A549 (cell line): ENCODE results near the gene APOBEC3C. TPM values are rescaled to one million over a fixed set of nuclear protein-coding genes. Genes with fewer than 3 reads are reported as not detected.

ENCODE experiments used
- ATAC-seq, 2 experiments: fragments of 200-7000 bp in 1 of 2; fragments of >200 bp in 1 of 2; cut with Nextera tagmentation in 1 of 2; cut with Tn5 transposase in 1 of 2; 3 replicates each; pipeline versions ENCODE4 v1.8.0 to v1.9.1; 2018 to 2020; ENCODE audit warnings: mild to moderate bottlenecking in 1 of 2, moderate library complexity in 1 of 2
- CTCF ChIA-PET: fragments of 300-600 bp; sonication (Branson Sonifier 250); formaldehyde crosslinking; extraction: SDS; loops from one replicate; lab custom pipeline; 2021; ENCODE audit warnings: antibody characterized with exemption, inconsistent platforms; lab: Yijun Ruan, JAX
- POLR2A ChIA-PET: fragments of 350-600 bp; formaldehyde crosslinking; extraction: SDS; loops from one replicate; lab custom pipeline; 2021; ENCODE audit warnings: antibody characterized with exemption, inconsistent platforms; lab: Yijun Ruan, JAX
- DNase-seq, 2 experiments: peaks; one replicate each; pipeline versions ENCODE4 v3.0.0 to v3.0.0-alpha.2; 2011 to 2016; ENCODE audit warnings: low read depth in 1 of 2, low spot score in 1 of 2
- FAIRE-seq: peaks from 2 replicates; lab custom pipeline; 2011; peaks lifted over from hg19 to GRCh38; lab: Jason Lieb, UNC
- H3K27ac ChIP-seq, 2 experiments: fragments of >200 bp; sonication (Bioruptor Twin); formaldehyde crosslinking; 3 replicates each; pipeline ENCODE4 v1.5.1; 2016 to 2017
- H3K4me1 ChIP-seq: fragments of >200 bp; sonication (Bioruptor Twin); formaldehyde crosslinking; 3 replicates; pipeline ENCODE4 v1.6.1; 2016
- H3K4me2 ChIP-seq: fragments of >200 bp; sonication (Bioruptor Twin); formaldehyde crosslinking; 3 replicates; pipeline ENCODE4 v1.6.1; 2016
- H3K4me3 ChIP-seq: fragments of >200 bp; sonication (Bioruptor Twin); formaldehyde crosslinking; 3 replicates; pipeline ENCODE4 v1.5.1; 2016
- H3K9me3 ChIP-seq: fragments of >200 bp; sonication (Bioruptor Twin); formaldehyde crosslinking; 3 replicates; pipeline ENCODE4 v1.6.1; 2016
- BHLHE40 ChIP-seq: IDR thresholded peaks from 2 replicates; pipeline ENCODE4 v1.6.1; 2012; ENCODE audit warnings: low read depth, low read length, inconsistent platforms
- CBX2 ChIP-seq: fragments of 200-600 bp; sonication (generic); IDR thresholded peaks from 2 replicates; pipeline ENCODE4 v1.6.1; 2016; ENCODE audit warnings: low read depth, mild to moderate bottlenecking, borderline replicate concordance
- CHD4 ChIP-seq: fragments of 200-600 bp; sonication (generic); IDR thresholded peaks from 2 replicates; pipeline ENCODE4 v1.6.1; 2016; ENCODE audit warnings: antibody characterized with exemption, mild to moderate bottlenecking, borderline replicate concordance
- FOXS1 ChIP-seq: fragments of 250-450 bp; sonication (Bioruptor Pico); IDR thresholded peaks from 2 replicates; pipeline ENCODE4 v1.5.0; 2020; ENCODE audit warnings: mild to moderate bottlenecking, moderate library complexity
- GATA3 ChIP-seq: IDR thresholded peaks from 2 replicates; pipeline ENCODE4 v1.6.1; 2012; ENCODE audit warnings: borderline replicate concordance
- JUN ChIP-seq, 2 experiments: fragments of >200 bp; sonication (Bioruptor Twin); formaldehyde crosslinking; IDR thresholded peaks; 2 replicates in 1 of 2; 3 replicates in 1 of 2; pipeline ENCODE4 v1.6.1; 2016 to 2017
- MAZ ChIP-seq: fragments of 150-350 bp; IDR thresholded peaks from 2 replicates; pipeline ENCODE4 v1.6.1; 2014; ENCODE audit warnings: antibody characterized with exemption, low read depth, low read length, borderline replicate concordance
- NFE2L2 ChIP-seq: fragments of 150-350 bp; conservative IDR thresholded peaks from 2 replicates; pipeline ENCODE4 v1.6.1; 2014; ENCODE audit warnings: low read length
- NPAS2 ChIP-seq: fragments of 250-450 bp; sonication (Bioruptor Pico); IDR thresholded peaks from 2 replicates; pipeline ENCODE4 v1.8.0; 2022; ENCODE audit warnings: mild to moderate bottlenecking, moderate library complexity, borderline replicate concordance
- RAD21 ChIP-seq, 2 experiments: fragments of >200 bp in 1 of 2; sonication (Bioruptor Twin) in 1 of 2; formaldehyde crosslinking in 1 of 2; IDR thresholded peaks in 1 of 2; conservative IDR thresholded peaks in 1 of 2; 2 replicates in 1 of 2; 3 replicates in 1 of 2; pipeline ENCODE4 v1.6.1; 2012 to 2018; ENCODE audit warnings: inconsistent platforms in 1 of 2
- RFX5 ChIP-seq: fragments of 450-650 bp; IDR thresholded peaks from 2 replicates; pipeline ENCODE4 v1.7.1; 2014; ENCODE audit warnings: antibody characterized with exemption, mild to moderate bottlenecking, moderate library complexity
- SMC3 ChIP-seq: fragments of >200 bp; sonication (Bioruptor Twin); formaldehyde crosslinking; IDR thresholded peaks from 3 replicates; pipeline ENCODE4 v1.6.1; 2018; ENCODE audit warnings: inconsistent platforms
- SREBF2 ChIP-seq: fragments of 450-650 bp; IDR thresholded peaks from 2 replicates; pipeline ENCODE4 v1.6.1; 2014; ENCODE audit warnings: mild to moderate bottlenecking, moderate library complexity
- TFCP2L1 ChIP-seq: fragments of 250-450 bp; sonication (Bioruptor Pico); IDR thresholded peaks from 2 replicates; pipeline ENCODE4 v1.5.0; 2021; ENCODE audit warnings: mild to moderate bottlenecking
- ZFP36 ChIP-seq: fragments of 450-650 bp; IDR thresholded peaks from 2 replicates; pipeline ENCODE4 v1.6.1; 2014; ENCODE audit warnings: borderline replicate concordance; ENCODE audit not compliant: partially characterized antibody
- ZSCAN20 ChIP-seq: fragments of 250-450 bp; sonication (Bioruptor Pico); IDR thresholded peaks from 2 replicates; pipeline ENCODE4 v1.8.0; 2022; ENCODE audit warnings: mild to moderate bottlenecking, moderate library complexity
- WGBS: methylation state at CpG from one replicate; pipeline ENCODE4 v1.1.6; 2017; ENCODE audit errors: missing lambda C conversion rate; 5-methylcytosine and 5-hydroxymethylcytosine counted together
- polyA plus RNA-seq, 4 experiments: library from polyadenylated mRNA; depleted of rRNA in 3 of 4; stranded (reverse); fragments of >200 nt; fragmentation: RNase III in 1 of 4; extraction: RNeasy Plus Mini Kit Qiagen cat#74134 plus additional on column Dnase treatment in 1 of 4; gene quantifications; 2 replicates in 3 of 4; 3 replicates in 1 of 4; pipeline ENCODE4 v1.2.3, GENCODE V29; 2011 to 2017
- TF ChIP-seq, protein P1 (sequence below): fragments of >200 bp; sonication (Bioruptor Twin); formaldehyde crosslinking; IDR thresholded peaks from 2 replicates; pipeline ENCODE4 v1.6.1; 2016
- TF ChIP-seq, protein P2 (sequence below): fragments of 450-650 bp; IDR thresholded peaks from 2 replicates; pipeline ENCODE4 v1.6.1; 2014; ENCODE audit warnings: antibody characterized with exemption
- TF ChIP-seq, protein P3 (sequence below): fragments of 200-600 bp; sonication (generic); IDR thresholded peaks from 2 replicates; pipeline ENCODE4 v1.6.1; 2016; ENCODE audit warnings: antibody characterized with exemption, mild to moderate bottlenecking, moderate library complexity
- TF ChIP-seq, protein P4 (sequence below): fragments of 150-350 bp; IDR thresholded peaks from 2 replicates; pipeline ENCODE4 v1.6.1; 2014; ENCODE audit warnings: low read depth, mild to moderate bottlenecking, low read length

The APOBEC3C gene
- polyA plus RNA-seq, 2 of the 4 experiments (the other 2 are of a cell fraction): 15.1 to 31.7 TPM

DNA sequence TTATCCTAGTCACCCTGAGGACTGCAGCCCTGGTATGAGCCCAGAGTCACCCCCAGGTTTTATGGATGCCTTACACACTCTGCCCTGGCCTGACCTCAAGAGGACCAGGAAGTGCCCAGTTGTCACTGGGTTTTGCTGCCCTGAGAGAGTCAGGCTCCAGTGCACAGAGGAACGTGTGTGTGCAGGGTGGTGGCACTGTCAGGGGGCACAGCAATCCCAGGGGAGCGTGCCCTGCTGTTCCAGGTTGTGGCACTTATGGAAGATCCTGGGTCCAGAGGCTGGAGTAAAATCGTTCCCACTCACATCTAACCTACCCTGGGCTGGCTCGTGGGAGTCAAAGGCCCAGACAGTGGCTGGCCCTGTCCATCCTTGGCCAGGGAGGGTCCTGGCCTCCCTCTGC lies 49.1 kb upstream of the APOBEC3C start:
- no peak overlapping the region for H3K4me2 ChIP-seq
- WGBS: no CpG with 5 or more reads among the region's 4 CpGs
- no peak overlapping the region for H3K27ac ChIP-seq
- ChIA-PET CTCF (interaction anchor here (1.5 kb wide), 1 partner anchor 9 kb away, joined by 4 read pairs; no protein-coding TSS in a partner anchor), POLR2A (no interaction called here)
- no peak overlapping the region for H3K4me3 ChIP-seq
- no peak for TF ChIP-seq ZSCAN20
- no peak for DNase-seq
- no peak for FAIRE-seq
- 0 out of 3 replicates have a peak, but pooled peaks cover 4% of the 10 kb centered on the region for H3K4me1 ChIP-seq
- H3K9me3 ChIP-seq: no peaks in the 10 kb centered on the region
- peak in 1 of 2 experiments; percentile 20; a peak in 1 of 6 replicates for ATAC-seq

DNA sequence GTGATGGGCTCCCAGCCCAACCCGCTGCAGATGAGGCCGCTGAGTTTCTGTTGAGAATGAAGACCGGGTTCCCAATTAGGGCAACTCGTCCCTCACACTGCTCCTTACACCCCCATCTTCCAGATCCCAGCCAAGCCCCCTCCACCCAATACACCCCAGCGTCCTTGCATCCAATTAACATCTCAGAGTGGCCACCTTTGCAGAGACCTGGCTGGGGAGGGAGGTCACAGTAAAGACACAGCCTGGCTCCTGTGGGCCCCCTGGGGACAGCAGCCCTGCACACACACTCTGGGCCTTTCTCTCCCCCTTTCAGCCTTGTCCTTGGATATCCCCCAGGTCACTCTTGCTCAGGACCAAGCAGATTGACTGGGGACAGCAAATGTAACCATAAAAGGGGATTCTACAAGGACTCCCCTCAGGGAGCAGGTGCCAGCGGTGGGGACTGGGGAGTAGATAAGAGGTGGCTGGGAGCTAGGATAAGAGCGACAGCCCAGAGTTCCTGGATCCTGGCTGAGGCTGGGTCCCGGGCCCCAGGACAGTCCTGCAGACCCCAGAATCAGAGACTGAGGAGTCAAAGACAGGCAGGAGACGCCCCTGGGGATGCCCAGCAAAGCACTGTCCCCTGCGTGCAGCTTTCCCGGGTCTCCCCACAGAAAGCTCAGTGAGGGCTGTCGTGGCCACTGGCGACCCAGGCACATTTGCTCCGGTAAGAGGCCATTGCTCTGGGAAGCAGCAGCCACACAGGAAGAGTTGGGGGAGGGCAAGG lies 48.3 kb upstream of the APOBEC3C start:
- WGBS: 80% methylated on average over 14 of the region's 14 CpGs
- FAIRE-seq (no peak), DNase-seq (no peak), ATAC-seq (no peak)
- no peak for TF ChIP-seq TFCP2L1
- no peak for TF ChIP-seq JUN (IDR thresholded peaks at IDR 0.05)
- no peak for TF ChIP-seq BHLHE40
- TF ChIP-seq RAD21 (conservative IDR thresholded peaks at IDR 0.05 in 1 of 2, IDR thresholded peaks at IDR 0.05 in 1 of 2): no peak
- TF ChIP-seq, protein P1, sequence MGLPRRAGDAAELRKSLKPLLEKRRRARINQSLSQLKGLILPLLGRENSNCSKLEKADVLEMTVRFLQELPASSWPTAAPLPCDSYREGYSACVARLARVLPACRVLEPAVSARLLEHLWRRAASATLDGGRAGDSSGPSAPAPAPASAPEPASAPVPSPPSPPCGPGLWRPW: no peak
- TF ChIP-seq, protein P2, sequence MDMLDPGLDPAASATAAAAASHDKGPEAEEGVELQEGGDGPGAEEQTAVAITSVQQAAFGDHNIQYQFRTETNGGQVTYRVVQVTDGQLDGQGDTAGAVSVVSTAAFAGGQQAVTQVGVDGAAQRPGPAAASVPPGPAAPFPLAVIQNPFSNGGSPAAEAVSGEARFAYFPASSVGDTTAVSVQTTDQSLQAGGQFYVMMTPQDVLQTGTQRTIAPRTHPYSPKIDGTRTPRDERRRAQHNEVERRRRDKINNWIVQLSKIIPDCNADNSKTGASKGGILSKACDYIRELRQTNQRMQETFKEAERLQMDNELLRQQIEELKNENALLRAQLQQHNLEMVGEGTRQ: no peak
- TF ChIP-seq CBX2: no peak
- TF ChIP-seq RFX5: no peak
- TF ChIP-seq ZFP36: no peak
- TF ChIP-seq SREBF2: no peak
- TF ChIP-seq GATA3: no peak
- TF ChIP-seq, protein P3, sequence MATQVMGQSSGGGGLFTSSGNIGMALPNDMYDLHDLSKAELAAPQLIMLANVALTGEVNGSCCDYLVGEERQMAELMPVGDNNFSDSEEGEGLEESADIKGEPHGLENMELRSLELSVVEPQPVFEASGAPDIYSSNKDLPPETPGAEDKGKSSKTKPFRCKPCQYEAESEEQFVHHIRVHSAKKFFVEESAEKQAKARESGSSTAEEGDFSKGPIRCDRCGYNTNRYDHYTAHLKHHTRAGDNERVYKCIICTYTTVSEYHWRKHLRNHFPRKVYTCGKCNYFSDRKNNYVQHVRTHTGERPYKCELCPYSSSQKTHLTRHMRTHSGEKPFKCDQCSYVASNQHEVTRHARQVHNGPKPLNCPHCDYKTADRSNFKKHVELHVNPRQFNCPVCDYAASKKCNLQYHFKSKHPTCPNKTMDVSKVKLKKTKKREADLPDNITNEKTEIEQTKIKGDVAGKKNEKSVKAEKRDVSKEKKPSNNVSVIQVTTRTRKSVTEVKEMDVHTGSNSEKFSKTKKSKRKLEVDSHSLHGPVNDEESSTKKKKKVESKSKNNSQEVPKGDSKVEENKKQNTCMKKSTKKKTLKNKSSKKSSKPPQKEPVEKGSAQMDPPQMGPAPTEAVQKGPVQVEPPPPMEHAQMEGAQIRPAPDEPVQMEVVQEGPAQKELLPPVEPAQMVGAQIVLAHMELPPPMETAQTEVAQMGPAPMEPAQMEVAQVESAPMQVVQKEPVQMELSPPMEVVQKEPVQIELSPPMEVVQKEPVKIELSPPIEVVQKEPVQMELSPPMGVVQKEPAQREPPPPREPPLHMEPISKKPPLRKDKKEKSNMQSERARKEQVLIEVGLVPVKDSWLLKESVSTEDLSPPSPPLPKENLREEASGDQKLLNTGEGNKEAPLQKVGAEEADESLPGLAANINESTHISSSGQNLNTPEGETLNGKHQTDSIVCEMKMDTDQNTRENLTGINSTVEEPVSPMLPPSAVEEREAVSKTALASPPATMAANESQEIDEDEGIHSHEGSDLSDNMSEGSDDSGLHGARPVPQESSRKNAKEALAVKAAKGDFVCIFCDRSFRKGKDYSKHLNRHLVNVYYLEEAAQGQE: no peak
- TF ChIP-seq, protein P4, sequence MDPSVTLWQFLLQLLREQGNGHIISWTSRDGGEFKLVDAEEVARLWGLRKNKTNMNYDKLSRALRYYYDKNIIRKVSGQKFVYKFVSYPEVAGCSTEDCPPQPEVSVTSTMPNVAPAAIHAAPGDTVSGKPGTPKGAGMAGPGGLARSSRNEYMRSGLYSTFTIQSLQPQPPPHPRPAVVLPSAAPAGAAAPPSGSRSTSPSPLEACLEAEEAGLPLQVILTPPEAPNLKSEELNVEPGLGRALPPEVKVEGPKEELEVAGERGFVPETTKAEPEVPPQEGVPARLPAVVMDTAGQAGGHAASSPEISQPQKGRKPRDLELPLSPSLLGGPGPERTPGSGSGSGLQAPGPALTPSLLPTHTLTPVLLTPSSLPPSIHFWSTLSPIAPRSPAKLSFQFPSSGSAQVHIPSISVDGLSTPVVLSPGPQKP: no peak
- Histone ChIP-seq H3K4me3 (no peak overlapping the region), H3K9me3 (no peaks in the 10 kb centered on the region), H3K27ac (no peak overlapping the region), H3K4me1 (0 out of 3 replicates have a peak, but pooled peaks cover 4% of the 10 kb centered on the region), H3K4me2 (no peak overlapping the region)
- ChIA-PET POLR2A (no interaction called here), CTCF (no interaction called here)

DNA sequence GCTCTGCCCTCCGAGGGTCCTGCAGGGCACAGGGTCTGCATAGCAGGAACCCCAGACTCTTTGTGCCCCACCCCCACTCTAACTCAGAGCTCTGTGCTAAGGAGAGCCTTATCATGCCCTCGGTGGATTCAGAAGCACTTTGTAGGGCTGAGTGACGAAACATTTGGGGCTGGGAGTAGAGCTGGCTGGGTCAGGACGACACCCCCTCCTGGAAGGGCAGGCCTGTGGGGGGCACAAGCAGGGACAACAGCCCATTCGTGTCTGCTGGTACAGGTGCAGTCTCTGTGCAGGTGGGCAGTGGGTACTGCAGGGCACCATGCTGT lies 47.7 kb upstream of the APOBEC3C start:
- H3K9me3 ChIP-seq: no peaks in the 10 kb centered on the region
- H3K27ac ChIP-seq: no peak overlapping the region
- DNase-seq: no peak
- CTCF ChIA-PET: no interaction called here
- H3K4me3 ChIP-seq: no peak overlapping the region
- no peak for ATAC-seq
- POLR2A ChIA-PET: no interaction called here
- H3K4me1 ChIP-seq: 0 out of 3 replicates have a peak, but pooled peaks cover 4% of the 10 kb centered on the region
- no peak for TF ChIP-seq SMC3
- TF ChIP-seq, protein P1: no peak
- TF ChIP-seq, protein P2: no peak
- no peak for TF ChIP-seq MAZ
- TF ChIP-seq NFE2L2: no peak
- no peak for TF ChIP-seq NPAS2 (CRISPR knock-in tag)
- no peak for TF ChIP-seq FOXS1
- TF ChIP-seq CHD4: no peak
- no peak overlapping the region for H3K4me2 ChIP-seq
- FAIRE-seq: no peak
- 42% methylated on average over 4 of the region's 5 CpGs for WGBS
